Activated CD8-positive, alpha-beta memory T cell treated with anti-CD3 and anti-CD28 coated beads, Interleukin-2, amount 50 U/mL, for 1 hour (primary cell): ENCODE measurements around the gene REX1BD.
"Not testable (repeated sequence)": the region's sequence is repeated elsewhere in the genome, so short reads cannot be mapped to it uniquely, and the experiment has no call there.

Experiments used
- DNase-seq: peaks from one replicate; pipeline ENCODE4 v3.0.0-alpha.2; 2020; ENCODE audit errors: extremely low read depth

Gene REX1BD

GRCh38 chr19:18588611-18589379, at the start of gene REX1BD:
TSS of gene REX1BD (plus strand) at chr19:18588798. CDS start at chr19:18588802, 4 bp downstream.
- DNase-seq, result peak; percentile 61

GRCh38 chr19:18539372-18539771, 49.2 kb upstream of the REX1BD start:
- no peak for DNase-seq

- DNase-seq, result not testable (repeated sequence)
Observed at GRCh38 chr19:18540200-18540599, 48.4 kb upstream of the REX1BD start.

- DNase-seq, result no peak
Observed at GRCh38 chr19:18541258-18541991, 47.2 kb upstream of the REX1BD start.

- no peak for DNase-seq
Observed at GRCh38 chr19:18541992-18542940, 46.3 kb upstream of the REX1BD start.

GRCh38 chr19:18542941-18543813, 45.4 kb upstream of the REX1BD start, which contains the start of gene FKBP8:
TSS of gene FKBP8 (minus strand) at chr19:18543573. CDS start at chr19:18541970, 1,603 bp downstream.
- DNase-seq, result peak; percentile 81

- peak; percentile 40 for DNase-seq
Observed at GRCh38 chr19:18543814-18544475, 44.7 kb upstream of the REX1BD start.

- DNase-seq, result no peak
Observed at GRCh38 chr19:18551631-18552030, 37.0 kb upstream of the REX1BD start.

- peak; percentile 99 for DNase-seq
Observed at GRCh38 chr19:18557411-18558201, 31.0 kb upstream of the REX1BD start, which contains the start of gene KXD1. TSS of gene KXD1 (plus strand) at chr19:18557870. CDS start at chr19:18562057, 4,187 bp downstream.

- DNase-seq, result no peak
Observed at GRCh38 chr19:18558202-18558555, 30.4 kb upstream of the REX1BD start.

- DNase-seq, result no peak
Observed at GRCh38 chr19:18558604-18559003, 30.0 kb upstream of the REX1BD start.

- DNase-seq, result no peak
Observed at GRCh38 chr19:18559685-18560084, 28.9 kb upstream of the REX1BD start.

- no peak for DNase-seq
Observed at GRCh38 chr19:18562086-18562485, 26.5 kb upstream of the REX1BD start.

- no peak for DNase-seq
Observed at GRCh38 chr19:18566953-18567352, 21.6 kb upstream of the REX1BD start.

GRCh38 chr19:18568367-18568766, 20.2 kb upstream of the REX1BD start:
- no peak for DNase-seq

- peak; percentile 93 for DNase-seq
Observed at GRCh38 chr19:18571564-18572344, 16.8 kb upstream of the REX1BD start, which contains the start of gene UBA52. TSS of gene UBA52 (plus strand) at chr19:18571857. CDS start at chr19:18573301, 1,444 bp downstream.

GRCh38 chr19:18574691-18575291, 13.8 kb upstream of the REX1BD start:
- DNase-seq, result no peak

- no peak for DNase-seq
Observed at GRCh38 chr19:18576383-18576782, 12.2 kb upstream of the REX1BD start.
